Gastrocnemius medialis (tissue), 4 donors: ENCODE data around the gene OSM.

Experiments
- POLR2A ChIP-seq, 2 donors: fragments of 450-650 bp; IDR thresholded peaks; one replicate each; pipeline ENCODE4 v1.6.1; 2017; ENCODE audit warnings: antibody characterized with exemption in 2 of 2, mild to moderate bottlenecking in 2 of 2, moderate library complexity in 2 of 2
- TF ChIP-seq, protein P1 (sequence below), 5 experiments: fragments of 450-650 bp in 3 of 5; fragments of 200-600 bp in 2 of 5; sonication (generic) in 2 of 5; IDR thresholded peaks in 4 of 5; conservative IDR thresholded peaks in 1 of 5; 1 replicate in 4 of 5; 2 replicates in 1 of 5; pipeline ENCODE4 v1.5.1; 2016 to 2019; ENCODE audit warnings: antibody characterized with exemption in 5 of 5, mild to moderate bottlenecking in 3 of 5, moderate library complexity in 3 of 5

DNA sequence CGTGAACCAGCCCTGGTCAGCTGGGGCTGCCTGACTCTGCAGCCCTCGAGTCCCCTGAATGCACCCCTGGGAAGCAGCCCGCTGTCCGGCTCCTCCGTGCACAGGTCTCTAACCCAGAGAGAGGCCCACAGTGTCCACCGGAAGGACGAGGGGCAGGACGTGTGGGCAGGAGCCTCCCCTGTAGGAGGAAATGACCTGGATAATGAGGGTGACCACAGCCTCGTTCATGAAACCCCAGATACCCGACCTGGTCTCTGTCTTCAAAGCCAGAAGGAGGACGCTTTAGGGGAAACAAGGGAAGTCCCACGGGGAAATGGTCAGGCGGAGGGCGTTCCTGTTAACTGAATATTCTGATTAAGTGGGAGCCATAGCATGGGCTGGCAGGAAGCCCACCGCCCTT is 43.3 kb downstream of the OSM start:
- TF ChIP-seq, protein P1, sequence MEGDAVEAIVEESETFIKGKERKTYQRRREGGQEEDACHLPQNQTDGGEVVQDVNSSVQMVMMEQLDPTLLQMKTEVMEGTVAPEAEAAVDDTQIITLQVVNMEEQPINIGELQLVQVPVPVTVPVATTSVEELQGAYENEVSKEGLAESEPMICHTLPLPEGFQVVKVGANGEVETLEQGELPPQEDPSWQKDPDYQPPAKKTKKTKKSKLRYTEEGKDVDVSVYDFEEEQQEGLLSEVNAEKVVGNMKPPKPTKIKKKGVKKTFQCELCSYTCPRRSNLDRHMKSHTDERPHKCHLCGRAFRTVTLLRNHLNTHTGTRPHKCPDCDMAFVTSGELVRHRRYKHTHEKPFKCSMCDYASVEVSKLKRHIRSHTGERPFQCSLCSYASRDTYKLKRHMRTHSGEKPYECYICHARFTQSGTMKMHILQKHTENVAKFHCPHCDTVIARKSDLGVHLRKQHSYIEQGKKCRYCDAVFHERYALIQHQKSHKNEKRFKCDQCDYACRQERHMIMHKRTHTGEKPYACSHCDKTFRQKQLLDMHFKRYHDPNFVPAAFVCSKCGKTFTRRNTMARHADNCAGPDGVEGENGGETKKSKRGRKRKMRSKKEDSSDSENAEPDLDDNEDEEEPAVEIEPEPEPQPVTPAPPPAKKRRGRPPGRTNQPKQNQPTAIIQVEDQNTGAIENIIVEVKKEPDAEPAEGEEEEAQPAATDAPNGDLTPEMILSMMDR (IDR thresholded peaks at IDR 0.05 in 4 of 5, conservative IDR thresholded peaks at IDR 0.05 in 1 of 5), result no peak
- TF ChIP-seq POLR2A (IDR thresholded peaks at IDR 0.05), result no peak
